Measurements from ENCODE around the gene LARP1. TPM values are rescaled to one million over a fixed set of nuclear protein-coding genes. Genes with fewer than 3 reads are reported as not detected.

The LARP1 gene
- total RNA-seq, 1 experiment from 2014 or later, result 117 TPM

DNA sequence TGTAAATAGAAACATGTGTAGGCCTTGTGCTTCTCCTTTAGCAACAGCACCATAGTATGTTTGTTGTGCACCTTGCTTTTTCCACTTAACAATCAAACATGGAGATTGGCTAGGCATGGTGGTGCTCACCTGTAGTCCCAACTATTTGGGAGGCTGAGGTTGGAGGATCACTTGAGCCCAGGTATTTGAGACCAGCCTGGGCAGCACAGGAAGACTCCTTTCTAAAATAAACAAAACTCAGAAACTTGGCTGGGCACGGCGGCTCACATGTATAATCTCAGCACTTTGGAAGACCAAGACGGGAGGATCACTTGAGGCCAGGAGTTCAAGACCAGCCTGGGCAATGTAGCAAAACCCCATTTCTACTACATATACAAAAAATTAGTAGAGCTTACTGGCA lies 96.2 kb downstream of the LARP1 start:
- DNase-seq (ENCODE audit: low spot score), result no peak

DNA sequence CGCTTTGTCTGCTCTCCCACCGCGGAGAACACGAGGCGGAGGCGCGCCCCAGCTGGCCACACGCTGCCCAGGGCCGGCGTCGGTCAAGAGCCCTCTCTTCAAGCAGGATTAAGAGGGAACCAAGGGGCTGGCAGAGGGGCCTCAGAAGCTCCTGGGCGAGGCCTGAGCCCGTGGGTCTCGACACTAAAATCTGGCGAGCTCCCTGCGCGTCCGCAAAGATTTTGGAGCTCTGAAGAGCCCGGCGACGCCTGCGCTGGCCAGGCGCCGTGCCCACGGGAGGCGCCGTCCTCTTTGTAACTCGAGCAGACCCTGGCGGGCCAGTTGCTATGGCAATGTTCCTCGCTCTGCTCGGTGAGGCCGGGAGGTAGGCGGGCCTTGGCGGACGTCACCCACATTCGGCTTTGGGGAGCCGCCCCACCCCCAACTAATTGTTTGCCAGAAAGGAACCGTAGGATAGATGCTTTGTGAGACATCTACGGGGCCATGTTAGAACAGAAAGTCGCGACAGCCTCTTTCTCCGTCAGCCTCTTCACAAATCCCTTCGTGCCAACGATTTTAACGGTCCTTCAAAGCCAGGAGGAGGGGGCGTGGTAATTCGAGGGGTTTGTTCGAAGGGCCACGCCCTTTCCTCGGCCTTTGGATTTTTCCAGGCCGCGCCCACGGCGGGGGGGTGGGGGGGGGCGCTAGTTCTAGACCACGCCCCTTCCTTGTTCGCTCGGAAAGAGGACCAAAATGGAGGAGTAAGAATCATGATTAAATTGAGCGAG lies 102.5 kb downstream of the LARP1 start:
- peak; percentile 94 for DNase-seq (ENCODE audit: low spot score)

GRCh38 chr5:154858297-154858971 lies 103.3 kb downstream of the LARP1 start, which contains the start of gene CNOT8:
CNOT8 (plus strand) TSS chr5:154858627; CDS start chr5:154863279, 4,652 bp downstream.
- peak; percentile 98 for DNase-seq (ENCODE audit: low spot score)

GRCh38 chr5:154858972-154859871 lies 104.0 kb downstream of the LARP1 start:
- peak; percentile 49 for DNase-seq (ENCODE audit: low spot score)

DNA sequence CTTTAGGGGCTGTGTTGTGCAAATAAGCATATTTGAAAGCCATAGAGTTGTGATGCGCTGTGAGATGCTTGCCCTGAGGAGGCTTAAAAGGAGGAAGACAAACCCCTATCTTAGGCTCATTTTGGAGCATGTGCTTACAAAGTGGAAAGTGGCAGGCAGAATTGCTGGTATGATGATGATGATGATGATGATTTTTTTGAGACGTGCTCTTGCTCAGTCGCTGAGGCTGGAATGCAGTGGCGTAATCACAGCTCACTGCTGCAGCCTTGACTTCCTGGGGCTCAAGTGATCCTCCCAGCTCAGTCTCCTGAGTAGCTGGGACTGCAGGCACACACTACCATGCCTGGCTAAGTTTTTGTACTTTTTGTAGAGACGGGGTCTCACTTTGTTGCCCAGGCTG lies 104.9 kb downstream of the LARP1 start:
- DNase-seq (ENCODE audit: low spot score), result no peak

DNA sequence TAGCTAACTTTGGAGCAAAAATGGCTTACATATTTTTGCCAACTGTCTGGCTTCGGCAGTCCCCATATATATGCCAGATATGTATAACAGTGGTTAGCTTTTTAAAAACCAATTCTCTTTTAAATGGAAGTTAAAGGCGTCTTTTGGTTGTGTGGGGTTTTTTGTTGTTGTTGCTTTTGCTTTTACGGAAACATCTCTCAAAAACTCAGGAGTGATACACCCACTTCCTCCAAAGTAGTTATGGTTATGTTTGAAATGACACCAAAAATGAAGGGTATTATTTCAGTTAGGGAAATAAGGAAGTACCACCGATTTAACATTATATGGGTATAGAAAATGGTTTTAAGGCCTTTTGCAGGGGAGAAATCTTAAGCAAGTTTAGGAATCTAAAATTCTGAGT lies 105.6 kb downstream of the LARP1 start:
- DNase-seq (ENCODE audit: low spot score), result no peak

DNA sequence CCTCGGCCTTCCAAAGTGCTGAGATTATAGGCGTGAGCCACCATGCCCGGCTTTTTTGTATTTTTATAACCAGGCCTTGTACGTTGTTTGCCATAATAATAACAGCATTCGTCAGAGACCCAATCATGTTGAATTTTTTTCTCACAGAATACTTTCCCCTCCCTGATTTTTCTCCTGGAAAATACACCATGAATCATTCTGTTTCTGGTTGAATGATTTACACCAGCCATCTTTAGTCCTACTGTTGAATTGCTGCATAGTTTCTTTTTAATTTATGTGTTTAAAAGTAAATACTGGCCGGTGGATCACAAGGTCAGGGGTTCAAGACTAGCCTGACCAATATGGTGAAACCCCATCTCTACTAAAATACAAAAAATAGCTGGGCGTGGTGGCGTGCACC lies 106.8 kb downstream of the LARP1 start:
- no peak for DNase-seq (ENCODE audit: low spot score)

- DNase-seq (ENCODE audit: low spot score), result no peak
Observed at GRCh38 chr5:154862766-154863165, 107.6 kb downstream of the LARP1 start.

- DNase-seq (ENCODE audit: low spot score), result no peak
Observed at GRCh38 chr5:154863291-154864080, 108.3 kb downstream of the LARP1 start.

DNA sequence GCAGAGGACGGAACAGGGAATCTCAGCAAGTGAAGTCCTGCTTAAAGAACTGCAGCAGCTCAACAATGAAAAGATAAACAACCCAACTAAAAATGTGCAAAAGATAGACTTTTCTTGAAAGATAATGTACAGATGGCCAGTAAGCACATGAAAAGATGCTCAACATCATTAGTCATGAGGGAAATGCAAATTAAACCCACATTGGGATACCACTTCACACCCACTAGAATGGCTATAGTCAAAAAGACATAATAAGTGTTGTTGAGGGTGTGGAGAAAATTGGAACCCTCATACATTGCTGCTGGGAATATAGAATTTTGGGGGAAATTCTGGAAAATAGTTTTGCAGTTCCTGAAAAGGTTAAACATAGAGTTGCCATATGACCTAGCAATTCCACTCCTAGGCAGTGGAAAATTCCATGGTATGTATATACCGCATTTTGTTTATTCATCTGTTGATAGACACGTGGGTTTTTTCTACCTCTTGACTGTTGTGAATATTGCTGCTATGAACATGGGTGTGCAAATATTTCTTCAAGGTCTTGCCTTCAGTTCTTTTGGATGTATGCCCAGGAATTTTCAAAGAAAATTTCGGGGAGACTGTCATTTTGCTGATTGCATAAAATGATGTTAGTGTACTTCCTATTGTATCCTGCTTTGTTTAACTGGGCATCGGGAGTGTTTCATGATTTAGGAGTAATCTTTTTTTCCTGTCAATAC lies 110.4 kb downstream of the LARP1 start:
- no peak for DNase-seq (ENCODE audit: low spot score)

GRCh38 chr5:154866841-154867240 lies 111.7 kb downstream of the LARP1 start:
- DNase-seq (ENCODE audit: low spot score), result no peak

Small RNAs within 50 kb of the gene (small RNA-seq; reads per million reads assigned to genes)
- gene MIR378H, result not detected
- not detected for gene RF00019

Other genes with a start within 250 kb of the LARP1 start
- gene FAXDC2, start 95.2 kb downstream of the LARP1 start, total RNA-seq (2014; rRNA removed; shearing (Covaris generic)), result 3.5 and 3.6 TPM in 2 replicates
- gene CNOT8, start 103.2 kb downstream of the LARP1 start, total RNA-seq (2014; rRNA removed; shearing (Covaris generic)), result 40.7 and 42.9 TPM in 2 replicates
- 13.4 and 14.8 TPM in 2 replicates for gene GEMIN5, start 182.8 kb downstream of the LARP1 start, total RNA-seq (2014; rRNA removed; shearing (Covaris generic))
- gene MRPL22, start 185.7 kb downstream of the LARP1 start, total RNA-seq (2014; rRNA removed; shearing (Covaris generic)), result 24.1 and 31.5 TPM in 2 replicates

All from HT-29 (cell line).